PC-3 (cell line): Measurements from ENCODE around the gene RYK. TPM values are rescaled to one million over a fixed set of nuclear protein-coding genes. Genes with fewer than 3 reads are reported as not detected.

Experiments
- ATAC-seq: fragments of 200-7000 bp; cut with Tn5 transposase; 2 replicates; pipeline ENCODE4 v1.9.1; 2020; ENCODE audit warnings: mild to moderate bottlenecking, moderate library complexity
- BruUV-seq: library from RNA; stranded (reverse); fragments of 400-500 nt; replicated peaks from 2 replicates; lab custom pipeline; 2021; lab: Mats Ljungman, UMichigan
- CTCF ChIA-PET: fragments of 300-600 bp; sonication (Branson Sonifier 250); formaldehyde crosslinking; loops from one replicate; lab custom pipeline; 2022; ENCODE audit warnings: antibody characterized with exemption; lab: Charles Lee
- POLR2A ChIA-PET: fragments of 300-600 bp; sonication (Branson Sonifier 250); formaldehyde crosslinking; loops from one replicate; lab custom pipeline; 2022; ENCODE audit warnings: antibody characterized with exemption; ENCODE audit not compliant: unreplicated experiment; lab: Charles Lee
- DNase-seq: peaks from one replicate; pipeline ENCODE4 v3.0.0-alpha.2; 2015
- H2AFZ ChIP-seq: fragments of 300-600 bp; sonication (generic); 2 replicates; pipeline ENCODE4 v1.6.0; 2016; ENCODE audit warnings: antibody characterized with exemption, low read length
- H3F3A ChIP-seq: fragments of 300-600 bp; sonication (generic); one replicate; pipeline ENCODE4 v1.6.0; 2017; ENCODE audit warnings: antibody characterized with exemption, low read length, control low read depth, mild to moderate bottlenecking; ENCODE audit not compliant: unreplicated experiment
- H3K27ac ChIP-seq: fragments of 300-600 bp; sonication (generic); 2 replicates; pipeline ENCODE4 v1.5.1; 2016; ENCODE audit warnings: mild to moderate bottlenecking, low read length
- H3K27me3 ChIP-seq: fragments of 300-600 bp; sonication (generic); 2 replicates; pipeline ENCODE4 v1.6.1; 2016; ENCODE audit warnings: low read length, mixed read lengths
- H3K36me3 ChIP-seq: fragments of 300-600 bp; sonication (generic); 2 replicates; pipeline ENCODE4 v1.6.1; 2016; ENCODE audit warnings: low read depth, mixed run types, low read length, mixed read lengths
- H3K4me1 ChIP-seq: fragments of 300-600 bp; sonication (generic); 2 replicates; pipeline ENCODE4 v1.5.1; 2016; ENCODE audit warnings: low read length; ENCODE audit not compliant: insufficient read depth
- H3K4me2 ChIP-seq: fragments of 300-600 bp; sonication (generic); 2 replicates; pipeline ENCODE4 v1.6.0; 2016; ENCODE audit warnings: low read length
- H3K4me3 ChIP-seq: fragments of 300-600 bp; sonication (generic); 2 replicates; pipeline ENCODE4 v1.5.1; 2016; ENCODE audit warnings: mild to moderate bottlenecking, low read length, mixed read lengths
- H3K79me2 ChIP-seq: fragments of 300-600 bp; sonication (generic); 2 replicates; pipeline ENCODE4 v1.6.1; 2017; ENCODE audit warnings: low read length, mixed read lengths
- H3K9ac ChIP-seq: fragments of 300-600 bp; sonication (generic); 2 replicates; pipeline ENCODE4 v1.6.0; 2016; ENCODE audit warnings: mild to moderate bottlenecking, low read length
- H3K9me2 ChIP-seq: fragments of 300-600 bp; sonication (generic); replicated peaks from 2 replicates; pipeline ENCODE4 v1.6.1; 2016; ENCODE audit warnings: mixed run types, low read length, mixed read lengths
- H3K9me3 ChIP-seq: fragments of 300-600 bp; sonication (generic); 2 replicates; pipeline ENCODE4 v1.6.1; 2016; ENCODE audit warnings: low read length, mixed read lengths
- H4K20me1 ChIP-seq: fragments of 300-600 bp; sonication (generic); 2 replicates; pipeline ENCODE4 v1.6.1; 2016; ENCODE audit warnings: low read length, mixed read lengths
- CTCF ChIP-seq: fragments of 300-600 bp; sonication (generic); conservative IDR thresholded peaks from 2 replicates; pipeline ENCODE4 v1.5.1; 2017; ENCODE audit warnings: antibody characterized with exemption, low read depth, mild to moderate bottlenecking, low read length
- EZH2 ChIP-seq: fragments of 300-600 bp; sonication (generic); IDR thresholded peaks from one replicate; pipeline ENCODE4 v1.6.1; 2017; ENCODE audit warnings: antibody characterized with exemption, mild to moderate bottlenecking, low read length; ENCODE audit not compliant: unreplicated experiment
- EZH2phosphoT487 ChIP-seq: fragments of 300-600 bp; sonication (generic); IDR thresholded peaks from 2 replicates; pipeline ENCODE4 v1.6.1; 2018; ENCODE audit warnings: mild to moderate bottlenecking, antibody characterized with exemption, low read length, borderline replicate concordance
- intact Hi-C: fragments of 100-400 bp; cut with micrococcal nuclease; formaldehyde crosslinking; loops from 2 replicates; pipeline ENCODE4 v1.9.0; 2023
- total RNA-seq: library from RNA; depleted of rRNA; stranded (reverse); fragments of >200 nt; gene quantifications from 2 replicates; pipeline ENCODE4 v1.2.3, GENCODE V29; 2014

The RYK gene
- total RNA-seq, 1 experiment from 2014 or later = 47.2 TPM

DNA sequence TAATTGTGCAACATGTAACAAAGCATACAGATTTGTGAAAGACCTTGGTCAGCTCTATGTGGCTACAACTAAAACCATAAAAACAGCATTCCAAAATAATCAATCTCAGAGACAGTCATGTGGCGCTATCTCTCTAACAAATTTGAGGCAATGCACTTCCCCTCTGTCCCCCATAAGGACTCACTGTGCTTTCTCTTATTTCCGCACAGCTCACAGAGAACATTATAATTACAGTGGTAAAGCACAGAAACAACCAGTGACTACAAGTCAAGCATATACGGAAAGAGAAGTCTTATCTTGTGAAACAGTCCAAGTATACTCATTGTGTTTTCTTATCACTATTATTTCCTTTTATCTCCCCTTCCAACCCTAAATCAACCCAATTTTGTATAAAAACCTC is 64.3 kb downstream of the RYK start:
- POLR2A ChIA-PET = no interaction called here
- no peaks in the 10 kb centered on the region for H3K27me3 ChIP-seq

DNA sequence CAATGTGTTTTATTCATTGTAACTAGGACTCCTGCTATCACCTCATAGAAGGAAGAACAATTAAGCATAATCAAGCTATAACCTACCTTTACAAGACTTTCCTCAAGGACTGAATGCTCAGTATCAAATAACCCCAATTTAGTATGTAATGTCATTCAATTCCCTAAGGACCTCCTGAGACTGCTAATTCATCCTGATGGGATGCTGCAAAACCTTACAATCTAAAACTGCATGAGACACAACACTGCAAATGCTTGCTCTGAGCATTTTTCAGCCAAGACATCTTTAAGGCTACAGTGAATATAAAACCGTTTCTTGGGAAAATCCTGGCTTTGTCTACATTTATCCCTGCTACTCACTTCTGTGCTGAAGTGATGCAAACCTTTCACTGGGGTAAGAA is 69.9 kb downstream of the RYK start:
- ATAC-seq (no peak), DNase-seq (no peak)
- Histone ChIP-seq H3K9me2 (no peaks in the 10 kb centered on the region), H3K9me3 (no peaks in the 10 kb centered on the region), H3K27me3 (no peaks in the 10 kb centered on the region), H3K4me3 (no peak overlapping the region), H3K4me1 (no peaks in the 10 kb centered on the region), H3F3A (no peaks in the 10 kb centered on the region), H2AFZ (no peak overlapping the region), H4K20me1 (no peaks in the 10 kb centered on the region), H3K36me3 (peaks cover under 1% of the 10 kb centered on the region; the same call in 1 of the 2 replicates), H3K79me2 (no peaks in the 10 kb centered on the region), H3K27ac (no peak overlapping the region), H3K4me2 (no peak overlapping the region), H3K9ac (no peak overlapping the region)
- no peak for TF ChIP-seq CTCF
- no peak for TF ChIP-seq EZH2
- TF ChIP-seq EZH2phosphoT487 = no peak
- BruUV-seq = no TSS peak
- ChIA-PET POLR2A (no interaction called here), CTCF (interaction anchor here (0.8 kb wide), 1 partner anchor 17 kb away, joined by 3 read pairs; no protein-coding TSS in a partner anchor)
- intact Hi-C loops = no loop called here

More for the DNA sequence above, 64.3 kb downstream of the RYK start:
- no peaks in the 10 kb centered on the region; the same call in none of the 2 replicates for H3K36me3 ChIP-seq
- H3K9me2 ChIP-seq = no peaks in the 10 kb centered on the region
- H4K20me1 ChIP-seq = no peaks in the 10 kb centered on the region
- DNase-seq (no peak), ATAC-seq (no peak)
- H3K4me1 ChIP-seq = no peaks in the 10 kb centered on the region
- no peak overlapping the region for H2AFZ ChIP-seq
- CTCF ChIA-PET = no interaction called here
- H3K4me2 ChIP-seq = no peak overlapping the region
- no peak overlapping the region for H3K9ac ChIP-seq
- H3F3A ChIP-seq = no peaks in the 10 kb centered on the region
- H3K27ac ChIP-seq = no peak overlapping the region
- no TSS peak for BruUV-seq
- no peaks in the 10 kb centered on the region for H3K79me2 ChIP-seq
- TF ChIP-seq EZH2phosphoT487 = no peak
- no peak for TF ChIP-seq CTCF
- TF ChIP-seq EZH2 = no peak
- H3K9me3 ChIP-seq = no peaks in the 10 kb centered on the region
- intact Hi-C loops = no loop called here
- H3K4me3 ChIP-seq = no peak overlapping the region

DNA sequence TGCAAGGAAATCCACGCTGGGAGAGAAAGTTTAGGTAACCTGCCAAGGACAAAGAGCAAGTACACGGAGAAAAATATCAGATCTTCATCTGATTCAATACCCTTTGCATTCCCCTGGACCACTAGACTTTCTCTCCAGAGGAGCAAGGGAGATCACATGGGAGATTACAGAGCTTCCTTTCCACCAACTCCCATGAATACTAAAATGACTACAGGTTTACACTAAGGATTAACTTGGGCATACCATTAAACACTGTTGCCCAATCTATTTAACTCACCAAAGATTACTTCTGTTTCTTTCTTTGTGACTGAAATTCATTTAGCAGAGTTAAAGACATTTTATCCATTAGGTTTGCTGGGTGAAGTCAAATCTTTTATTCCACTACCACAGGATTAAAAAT is 71.2 kb downstream of the RYK start:
- CTCF ChIA-PET = no interaction called here
- DNase-seq = no peak
- Histone ChIP-seq H2AFZ (no peak overlapping the region), H3K9me3 (no peaks in the 10 kb centered on the region), H3K4me2 (no peak overlapping the region), H3K27me3 (no peaks in the 10 kb centered on the region), H3F3A (no peaks in the 10 kb centered on the region), H3K36me3 (peaks cover 5% of the 10 kb centered on the region; the same call in 1 of the 2 replicates), H3K27ac (no peak overlapping the region), H3K79me2 (no peaks in the 10 kb centered on the region), H3K4me1 (no peaks in the 10 kb centered on the region), H3K4me3 (no peak overlapping the region), H3K9me2 (no peaks in the 10 kb centered on the region), H4K20me1 (no peaks in the 10 kb centered on the region), H3K9ac (no peak overlapping the region)
- POLR2A ChIA-PET = no interaction called here
- no peak for ATAC-seq
- no TSS peak for BruUV-seq
- intact Hi-C loops = no loop called here
- TF ChIP-seq EZH2phosphoT487 = no peak
- TF ChIP-seq EZH2 = no peak
- no peak for TF ChIP-seq CTCF
